Activated effector memory CD4-positive, alpha-beta T cell treated with Interleukin-2 at 50 U/mL for 16 hours (primary cell): ENCODE data around the gene CDK14.

Experiments used
- DNase-seq: peaks from one replicate; pipeline ENCODE4 v3.0.0-alpha.2; 2020

CDK14 gene

DNA sequence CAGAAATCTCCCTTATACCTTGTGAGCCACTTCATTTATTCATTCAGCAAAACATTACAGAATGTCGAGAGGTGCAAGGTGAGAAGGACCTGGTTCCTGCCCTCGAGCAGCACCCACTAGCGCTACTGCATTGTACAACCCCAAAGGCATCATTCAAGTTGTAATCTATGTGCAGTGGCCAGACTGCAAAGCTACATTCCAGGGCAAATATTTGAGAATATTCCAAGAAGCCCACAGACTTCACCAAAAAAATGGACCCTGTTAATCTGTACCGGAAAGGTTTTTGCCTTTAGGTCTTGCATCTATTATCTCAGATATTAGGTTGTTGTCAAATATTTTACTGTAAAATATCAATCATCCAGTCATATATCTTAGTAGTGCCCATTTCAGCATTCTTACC, 372.8 kb downstream of the CDK14 start:
- no peak for DNase-seq

- DNase-seq, result no peak
Measured at GRCh38 chr7:90972906-90973550, 376.9 kb downstream of the CDK14 start.

GRCh38 chr7:90977056-90977455, 380.9 kb downstream of the CDK14 start:
- DNase-seq, result no peak

- no peak for DNase-seq
Measured at GRCh38 chr7:90980545-90980944, 384.4 kb downstream of the CDK14 start.

DNA sequence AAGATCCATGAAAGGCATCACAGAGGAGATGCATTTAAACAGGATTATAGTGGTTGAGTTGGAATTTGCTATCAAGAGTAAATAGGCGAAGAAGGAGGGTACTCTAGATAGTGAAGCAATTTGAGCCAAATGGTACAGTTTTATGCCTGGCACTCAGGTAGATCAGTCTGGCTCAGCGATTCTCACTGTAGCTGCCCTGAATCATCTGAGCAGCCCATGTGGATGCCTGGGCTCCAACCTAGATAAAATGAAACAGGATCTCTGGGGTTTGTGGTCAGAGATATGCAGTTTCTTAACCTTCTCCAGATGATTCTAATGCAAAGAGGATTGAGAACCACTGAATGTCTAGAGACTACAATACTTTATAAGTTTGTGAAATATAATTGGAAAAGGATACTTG, 386.1 kb downstream of the CDK14 start:
- no peak for DNase-seq

- DNase-seq, result no peak
Measured at GRCh38 chr7:90984692-90985091, 388.6 kb downstream of the CDK14 start.

- no peak for DNase-seq
Measured at GRCh38 chr7:90988516-90988915, 392.4 kb downstream of the CDK14 start.

- DNase-seq, result no peak
Measured at GRCh38 chr7:90988996-90989765, 393.1 kb downstream of the CDK14 start.

DNA sequence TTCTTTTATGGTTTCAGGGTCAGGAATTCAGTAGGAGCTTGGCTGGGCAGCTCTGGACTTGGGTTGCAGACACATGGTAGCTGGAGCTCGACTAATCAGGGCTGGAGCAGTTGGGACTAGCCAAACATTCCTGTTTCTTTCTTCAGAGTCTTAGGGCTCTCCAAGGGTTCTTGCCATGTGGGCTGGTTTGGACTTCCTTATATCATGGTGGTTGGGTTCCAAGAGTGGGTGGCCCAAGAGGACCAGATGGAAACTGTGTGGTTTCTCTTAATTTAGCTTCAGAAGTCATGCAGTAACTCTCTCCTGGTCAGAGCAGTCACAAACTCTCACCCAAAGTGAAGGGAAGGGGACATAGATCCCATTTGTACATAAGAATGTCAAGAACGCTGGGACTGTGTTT, 398.0 kb downstream of the CDK14 start:
- no peak for DNase-seq

DNA sequence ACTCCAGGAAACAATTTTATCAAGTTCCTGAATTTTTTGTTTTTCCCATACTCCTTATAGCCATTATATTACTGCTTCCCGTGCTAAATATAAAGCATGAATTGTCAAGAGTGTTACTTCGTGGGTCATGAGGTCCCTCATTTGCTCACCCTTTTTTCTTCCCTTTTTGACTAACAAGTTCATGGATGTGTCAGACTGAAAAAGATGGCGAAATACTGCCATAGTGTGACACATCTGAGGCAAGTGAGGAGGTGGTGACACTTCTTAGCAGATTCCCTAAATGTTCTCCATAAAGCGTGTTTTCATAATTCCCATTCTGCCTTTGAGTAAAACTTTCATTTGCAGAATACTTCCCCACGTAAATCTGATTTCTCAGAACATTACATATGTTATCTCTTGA, 398.5 kb downstream of the CDK14 start:
- no peak for DNase-seq

GRCh38 chr7:90995996-90996395, 399.9 kb downstream of the CDK14 start:
- no peak for DNase-seq

DNA sequence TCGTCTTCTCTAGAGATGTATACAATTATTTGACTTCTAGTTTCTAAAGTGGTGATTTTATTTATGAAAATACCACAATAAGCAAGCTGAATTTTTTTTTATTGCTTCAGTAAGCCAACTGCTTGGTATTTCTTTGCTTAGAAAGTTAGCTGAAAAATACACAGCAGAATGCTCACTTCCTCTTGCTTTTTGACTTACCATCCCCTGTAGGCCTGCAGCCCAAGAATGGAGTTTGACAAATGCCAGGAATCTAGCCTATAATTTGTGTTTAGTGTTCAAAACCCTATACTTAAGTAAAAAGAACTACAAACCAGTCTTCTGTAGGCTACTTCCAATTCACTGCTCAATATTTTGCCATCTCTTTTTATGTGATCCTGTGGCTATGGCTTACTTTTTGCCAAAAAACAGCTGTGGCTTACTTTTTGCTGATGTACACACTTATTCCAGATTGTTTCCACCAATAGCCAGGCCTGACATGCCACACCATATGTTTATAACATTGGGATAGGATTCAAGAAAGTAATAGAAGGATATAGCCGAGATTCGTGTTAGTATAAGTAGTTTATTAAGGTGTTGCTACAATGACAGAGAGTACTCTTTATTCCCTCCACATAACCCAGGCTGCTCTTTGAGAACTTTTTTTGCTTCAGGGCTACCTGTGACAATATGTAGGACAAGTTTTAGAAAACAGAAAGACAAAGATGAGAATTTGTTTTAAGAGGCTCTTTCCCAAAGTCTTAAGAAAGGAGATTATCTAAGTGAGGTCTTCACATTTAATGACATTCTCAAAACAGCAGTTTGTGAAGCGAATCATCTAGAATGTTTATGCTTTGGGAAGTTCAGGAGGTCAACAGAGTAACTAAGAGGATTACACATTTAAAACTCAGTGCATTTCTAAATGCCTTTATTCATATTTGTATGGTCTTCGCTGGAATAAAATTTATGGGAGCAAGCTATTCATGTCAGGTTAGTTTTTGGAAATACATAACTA, 404.2 kb downstream of the CDK14 start:
- no peak for DNase-seq

GRCh38 chr7:91005024-91005423, 408.9 kb downstream of the CDK14 start:
- no peak for DNase-seq

DNA sequence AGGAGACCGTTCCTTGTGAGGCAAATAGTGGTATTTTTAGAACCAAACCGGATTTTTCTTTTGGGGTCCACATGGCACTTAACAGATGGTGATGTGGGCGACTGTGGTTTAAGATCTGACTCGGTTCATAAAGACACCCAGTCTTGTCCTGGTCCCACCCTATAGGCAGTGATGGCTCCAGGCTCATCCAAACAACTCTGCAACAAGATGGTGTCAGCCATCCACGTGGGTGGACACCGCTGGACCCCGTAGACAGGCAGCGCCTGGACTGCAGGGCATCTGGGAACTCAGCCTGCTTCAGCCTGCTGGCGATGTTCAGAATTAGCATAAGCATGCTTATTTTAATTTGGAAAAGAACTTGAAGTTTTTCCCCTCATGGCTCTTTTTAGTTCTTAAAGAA, 409.7 kb downstream of the CDK14 start:
- no peak for DNase-seq

DNA sequence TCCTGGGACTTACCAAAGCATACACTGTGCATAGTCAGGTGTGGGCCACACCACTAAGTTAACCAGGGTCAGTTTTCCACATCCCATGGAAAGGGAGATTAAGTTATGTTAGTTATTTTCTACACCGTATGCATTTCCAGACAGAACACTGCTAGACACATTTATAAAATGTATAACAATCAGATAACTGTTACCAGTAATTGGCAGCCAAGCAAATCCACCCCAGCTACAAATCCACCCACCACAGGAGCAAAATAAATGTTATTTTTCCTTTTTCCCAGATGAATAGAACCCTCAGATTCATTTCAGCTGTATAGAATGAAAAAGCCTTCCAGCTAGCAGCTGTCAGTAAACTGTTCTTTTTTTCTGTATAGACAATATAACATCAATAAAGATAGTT, 411.2 kb downstream of the CDK14 start:
- no peak for DNase-seq

- no peak for DNase-seq
Measured at GRCh38 chr7:91013078-91013477, 417.0 kb downstream of the CDK14 start.

- no peak for DNase-seq
Measured at GRCh38 chr7:91019686-91020385, 423.7 kb downstream of the CDK14 start.

GRCh38 chr7:91020636-91021385, 424.7 kb downstream of the CDK14 start:
- DNase-seq, result no peak

- DNase-seq, result no peak
Measured at GRCh38 chr7:91021956-91022355, 425.8 kb downstream of the CDK14 start.

GRCh38 chr7:91025906-91026390, 429.8 kb downstream of the CDK14 start:
- DNase-seq, result no peak

DNA sequence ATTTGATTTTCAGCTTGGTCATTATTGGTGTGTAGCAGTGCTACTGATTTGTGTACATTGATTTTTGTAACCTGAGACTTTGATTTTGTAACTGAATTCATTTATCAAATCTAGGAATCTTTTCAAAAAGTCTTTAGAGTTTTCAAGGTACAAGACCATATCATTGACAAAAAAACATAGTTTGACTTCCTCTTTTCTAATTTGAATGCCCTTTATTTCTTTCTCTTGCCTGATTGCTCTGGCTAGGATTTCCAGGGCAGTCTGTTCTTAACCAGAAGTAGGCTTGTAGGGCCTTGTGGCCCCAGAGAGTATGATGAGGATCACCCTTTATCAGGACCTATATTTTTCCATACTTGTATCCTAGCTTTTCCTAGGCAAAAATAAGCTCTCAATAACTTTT, 433.6 kb downstream of the CDK14 start:
- DNase-seq, result no peak
